HG03139 (cell line): ENCODE data around the gene APLP2.
"Not testable (repeated sequence)": the region's sequence is repeated elsewhere in the genome, so short reads cannot be mapped to it uniquely, and the experiment has no call there.

Experiments used
- ATAC-seq: cut with Tn5 transposase; IDR thresholded peaks from one replicate; pipeline ENCODE4 v1.9.1; 2021; ENCODE audit not compliant: unreplicated experiment

The APLP2 gene

DNA sequence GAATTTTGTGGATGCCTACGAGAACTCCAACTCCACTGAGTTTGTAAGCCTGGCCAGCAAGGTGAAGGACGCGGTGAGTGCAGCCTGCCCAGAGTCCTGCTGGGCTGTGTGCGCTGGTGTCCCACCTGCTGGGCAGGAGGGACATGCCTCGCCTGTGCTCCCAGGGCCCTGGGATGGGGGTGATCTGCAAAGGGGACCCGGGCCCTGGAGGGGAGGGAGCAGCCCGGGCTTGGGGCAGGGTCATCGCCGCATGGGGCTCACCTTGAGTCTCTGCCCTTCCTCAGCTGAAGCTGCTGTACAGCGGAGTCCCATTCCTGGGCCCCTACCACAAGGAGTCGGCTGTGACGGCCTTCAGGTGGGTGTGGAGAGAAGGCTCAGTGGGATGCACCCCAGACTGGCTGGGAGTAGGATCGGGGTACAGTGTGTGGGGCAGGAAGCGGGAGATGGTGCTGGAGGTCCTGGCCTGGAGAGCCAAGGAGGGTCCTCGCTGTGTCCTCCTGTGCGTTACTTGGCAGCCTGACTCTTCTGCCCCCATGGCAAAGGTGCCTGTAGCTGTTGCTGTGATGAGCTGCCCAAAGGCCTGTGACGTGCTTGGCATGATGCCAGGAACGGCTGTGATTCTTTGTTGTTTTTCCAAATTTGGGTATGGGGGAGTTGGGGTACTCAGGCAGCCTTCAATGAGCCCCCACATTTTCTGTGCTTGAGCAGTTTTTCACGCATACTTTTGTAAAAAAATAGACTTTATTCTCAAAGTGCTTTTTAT lies 119.1 kb downstream of the APLP2 start:
- no peak for ATAC-seq

DNA sequence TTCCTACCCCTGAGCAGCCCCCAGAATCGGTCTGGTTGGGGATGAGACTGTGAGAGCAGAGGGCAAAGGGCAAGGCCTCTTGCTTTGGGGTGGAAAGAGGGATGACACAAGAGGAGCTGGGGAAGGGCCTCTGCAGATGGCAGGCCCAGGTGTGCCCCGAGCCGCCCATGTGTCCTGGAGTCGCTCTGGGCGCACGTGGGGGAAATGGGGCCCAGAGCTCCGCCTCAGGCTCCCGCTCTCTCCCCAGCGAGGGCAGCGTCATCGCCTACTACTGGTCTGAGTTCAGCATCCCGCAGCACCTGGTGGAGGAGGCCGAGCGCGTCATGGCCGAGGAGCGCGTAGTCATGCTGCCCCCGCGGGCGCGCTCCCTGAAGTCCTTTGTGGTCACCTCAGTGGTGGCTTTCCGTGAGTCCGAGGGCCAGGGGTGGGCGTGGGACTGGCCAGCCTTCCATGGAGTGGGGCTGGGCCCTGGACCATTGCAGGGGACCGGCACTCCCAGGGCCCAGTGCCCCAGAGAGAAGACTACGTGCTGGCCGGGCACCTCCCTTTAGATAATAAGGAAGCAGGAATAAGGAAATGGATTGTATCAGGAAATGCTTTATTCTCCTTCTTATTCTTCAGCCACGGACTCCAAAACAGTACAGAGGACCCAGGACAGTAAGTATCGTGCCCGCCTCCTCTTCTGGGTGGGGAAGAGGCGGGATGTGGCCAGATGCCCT lies 120.0 kb downstream of the APLP2 start:
- no peak for ATAC-seq

DNA sequence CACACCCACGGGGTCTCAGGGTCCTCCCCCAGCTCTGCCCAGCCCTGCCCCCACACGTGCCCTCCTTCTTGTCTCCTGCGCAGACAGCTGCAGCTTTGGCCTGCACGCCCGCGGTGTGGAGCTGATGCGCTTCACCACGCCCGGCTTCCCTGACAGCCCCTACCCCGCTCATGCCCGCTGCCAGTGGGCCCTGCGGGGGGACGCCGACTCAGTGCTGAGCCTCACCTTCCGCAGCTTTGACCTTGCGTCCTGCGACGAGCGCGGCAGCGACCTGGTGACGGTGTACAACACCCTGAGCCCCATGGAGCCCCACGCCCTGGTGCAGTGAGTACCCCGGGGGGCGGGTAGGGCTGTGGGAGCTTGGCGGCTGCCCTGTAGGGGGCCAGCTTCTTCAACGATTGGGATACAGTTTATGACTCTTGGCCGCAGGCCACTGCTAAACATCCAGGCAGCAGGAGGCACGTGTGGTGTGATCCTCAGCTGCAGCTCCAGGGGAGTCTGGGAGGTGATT lies 120.7 kb downstream of the APLP2 start:
- ATAC-seq, result no peak

DNA sequence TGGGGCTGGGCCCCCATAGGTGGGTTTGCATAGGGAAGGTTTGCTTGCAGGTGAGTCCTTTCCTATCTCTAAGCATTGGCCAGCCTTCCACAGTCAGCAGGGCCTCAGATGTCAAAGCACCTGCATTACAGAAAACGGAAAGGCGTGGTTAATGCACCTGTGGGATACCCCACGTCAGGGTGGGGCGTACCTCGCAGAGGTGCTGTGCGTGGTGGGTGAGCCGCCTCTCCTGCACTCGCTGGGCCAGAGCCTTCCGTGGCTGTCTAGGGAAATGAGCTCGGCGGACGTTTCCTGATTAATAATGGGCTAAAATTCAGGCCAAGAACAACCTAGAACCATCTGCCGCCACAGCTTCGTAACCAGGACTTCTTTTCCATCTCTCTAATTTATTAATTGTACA lies 122.2 kb downstream of the APLP2 start:
- ATAC-seq, result no peak

DNA sequence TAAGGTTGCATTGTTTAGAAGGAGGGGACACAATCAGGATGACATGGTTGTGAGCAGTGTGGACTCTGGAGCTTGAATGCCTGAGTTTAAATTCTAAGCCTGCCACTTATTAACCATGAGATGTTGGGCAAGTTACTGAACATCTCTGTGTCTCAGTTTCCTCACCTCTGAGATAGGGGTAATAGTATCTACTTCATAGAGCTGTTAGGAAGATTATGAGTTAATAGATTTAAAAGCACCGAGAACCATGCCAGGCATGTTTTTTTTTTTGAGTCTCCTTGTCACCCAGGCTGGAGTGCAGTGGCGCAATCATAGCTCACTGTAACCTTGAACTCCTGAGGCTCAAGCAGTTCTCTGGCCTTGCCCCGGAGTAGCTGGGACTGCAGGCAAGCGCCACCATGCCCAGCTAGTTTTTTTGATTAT lies 123.2 kb downstream of the APLP2 start:
- ATAC-seq, result no peak

DNA sequence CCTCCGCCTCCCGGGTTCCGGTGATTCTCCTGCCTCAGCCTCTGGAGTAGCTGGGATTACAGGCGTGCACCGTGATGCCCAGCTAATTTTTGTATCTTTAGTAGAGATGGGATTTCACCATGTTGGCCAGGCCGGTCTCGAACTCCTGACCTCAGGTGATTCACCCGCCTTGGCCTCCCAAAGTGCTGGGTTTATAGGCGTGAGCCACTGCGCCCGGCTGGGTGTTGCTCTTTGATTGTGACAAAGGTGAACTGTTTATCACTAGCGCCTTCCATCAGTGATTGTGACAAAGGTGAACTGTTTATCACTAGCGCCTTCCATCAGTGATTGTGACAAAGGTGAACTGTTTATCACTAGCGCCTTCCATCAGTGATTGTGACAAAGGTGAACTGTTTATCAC lies 123.9 kb downstream of the APLP2 start:
- ATAC-seq, result not testable (repeated sequence)
